AG04450 (cell line): ENCODE data around the gene ACSL1. TPM values are rescaled to one million over a fixed set of nuclear protein-coding genes. Genes with fewer than 3 reads are reported as not detected.

Experiments
- CTCF ChIA-PET: fragments of 300-600, 350-600 bp; formaldehyde crosslinking; extraction: SDS; loops from one replicate; lab custom pipeline; 2022; ENCODE audit warnings: antibody characterized with exemption, inconsistent platforms; lab: Charles Lee
- POLR2A ChIA-PET: fragments of 350-600 bp; formaldehyde crosslinking; extraction: SDS; loops from one replicate; lab custom pipeline; 2021; ENCODE audit warnings: antibody characterized with exemption, inconsistent platforms; lab: Yijun Ruan, JAX
- DNase-seq: peaks from one replicate; pipeline ENCODE4 v3.0.0-alpha.2; 2011; ENCODE audit warnings: low read depth, low spot score
- H3K27ac ChIP-seq: one replicate; pipeline ENCODE4 v1.5.1; 2012; ENCODE audit warnings: low read depth, low read length, control low read depth
- H3K27me3 ChIP-seq: one replicate; pipeline ENCODE4 v1.6.0; 2012; ENCODE audit warnings: low read length; ENCODE audit not compliant: control insufficient read depth, insufficient read depth
- H3K4me3 ChIP-seq: 2 replicates; pipeline ENCODE4 v1.5.1; 2011; ENCODE audit warnings: mild to moderate bottlenecking, low read depth, low read length, control low read depth
- H3K9me3 ChIP-seq: 2 replicates; pipeline ENCODE4 v1.5.1; 2012; ENCODE audit warnings: low read length; ENCODE audit not compliant: control insufficient read depth, insufficient read depth
- polyA plus RNA-seq: library from polyadenylated mRNA; depleted of rRNA; stranded (reverse); fragments of >200 nt; gene quantifications from 2 replicates; pipeline ENCODE4 v1.2.3, GENCODE V29; 2011
- TF ChIP-seq, protein P1 (sequence below): IDR thresholded peaks from 2 replicates; pipeline ENCODE4 v1.5.1; 2011; ENCODE audit warnings: low read depth, low read length, control low read depth, inconsistent platforms

Gene ACSL1
- polyA plus RNA-seq, 1 experiment: 23.9 TPM

GRCh38 chr4:184721254-184721653 lies 104.5 kb downstream of the ACSL1 start:
- CTCF ChIA-PET: interaction anchor here (0.8 to 1.3 kb wide), 2 partner anchors 24 to 457 kb away, joined by 3 to 5 read pairs; no protein-coding TSS in a partner anchor

DNA sequence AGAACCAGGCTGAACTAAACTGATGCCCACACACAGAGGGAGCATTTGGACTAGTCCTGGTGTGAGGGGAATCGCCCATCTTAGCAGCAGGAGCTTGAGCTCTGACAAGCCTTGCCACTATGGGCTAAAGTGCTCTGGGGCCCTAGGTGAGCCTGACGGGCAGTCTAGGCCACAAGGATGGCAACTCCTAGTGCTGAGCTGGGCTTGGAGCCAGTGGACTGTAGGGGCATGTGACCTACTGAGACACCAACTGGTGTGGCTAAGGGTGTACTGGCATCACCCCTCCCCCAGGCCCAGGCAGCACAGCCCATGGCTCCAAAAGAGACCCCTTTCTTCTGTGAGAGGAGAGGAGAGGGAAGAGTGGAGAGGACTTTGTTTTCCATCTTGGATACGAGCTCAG lies 106.4 kb downstream of the ACSL1 start:
- ChIA-PET CTCF (no interaction called here), POLR2A (no interaction called here)

More at GRCh38 chr4:184721254-184721653, 104.5 kb downstream of the ACSL1 start:
- TF ChIP-seq, protein P1, sequence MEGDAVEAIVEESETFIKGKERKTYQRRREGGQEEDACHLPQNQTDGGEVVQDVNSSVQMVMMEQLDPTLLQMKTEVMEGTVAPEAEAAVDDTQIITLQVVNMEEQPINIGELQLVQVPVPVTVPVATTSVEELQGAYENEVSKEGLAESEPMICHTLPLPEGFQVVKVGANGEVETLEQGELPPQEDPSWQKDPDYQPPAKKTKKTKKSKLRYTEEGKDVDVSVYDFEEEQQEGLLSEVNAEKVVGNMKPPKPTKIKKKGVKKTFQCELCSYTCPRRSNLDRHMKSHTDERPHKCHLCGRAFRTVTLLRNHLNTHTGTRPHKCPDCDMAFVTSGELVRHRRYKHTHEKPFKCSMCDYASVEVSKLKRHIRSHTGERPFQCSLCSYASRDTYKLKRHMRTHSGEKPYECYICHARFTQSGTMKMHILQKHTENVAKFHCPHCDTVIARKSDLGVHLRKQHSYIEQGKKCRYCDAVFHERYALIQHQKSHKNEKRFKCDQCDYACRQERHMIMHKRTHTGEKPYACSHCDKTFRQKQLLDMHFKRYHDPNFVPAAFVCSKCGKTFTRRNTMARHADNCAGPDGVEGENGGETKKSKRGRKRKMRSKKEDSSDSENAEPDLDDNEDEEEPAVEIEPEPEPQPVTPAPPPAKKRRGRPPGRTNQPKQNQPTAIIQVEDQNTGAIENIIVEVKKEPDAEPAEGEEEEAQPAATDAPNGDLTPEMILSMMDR: no peak
- H3K27ac ChIP-seq: no peak overlapping the region
- no peaks in the 10 kb centered on the region for H3K27me3 ChIP-seq
- POLR2A ChIA-PET: interaction anchor here (0.7 kb wide), 1 partner anchor 60 kb away, joined by 3 read pairs; no protein-coding TSS in a partner anchor
- no peaks in the 10 kb centered on the region for H3K9me3 ChIP-seq
- DNase-seq: no peak
- no peak overlapping the region for H3K4me3 ChIP-seq

GRCh38 chr4:184715526-184715925 lies 110.2 kb downstream of the ACSL1 start:
- ChIA-PET CTCF (interaction anchor here (0.7 kb wide), 1 partner anchor 380 kb away, joined by 3 read pairs; no protein-coding TSS in a partner anchor), POLR2A (interaction anchor here (0.6 kb wide), 1 partner anchor 16 kb away, joined by 3 read pairs; no protein-coding TSS in a partner anchor)
- no peak overlapping the region for H3K27ac ChIP-seq
- H3K9me3 ChIP-seq: no peaks in the 10 kb centered on the region
- TF ChIP-seq, protein P1: no peak
- H3K4me3 ChIP-seq: no peak overlapping the region
- no peak for DNase-seq
- no peaks in the 10 kb centered on the region for H3K27me3 ChIP-seq

More for the DNA sequence above, 106.4 kb downstream of the ACSL1 start:
- H3K27me3 ChIP-seq: no peaks in the 10 kb centered on the region
- H3K4me3 ChIP-seq: no peak overlapping the region
- TF ChIP-seq, protein P1: no peak
- DNase-seq: no peak
- H3K27ac ChIP-seq: no peak overlapping the region
- no peaks in the 10 kb centered on the region for H3K9me3 ChIP-seq

DNA sequence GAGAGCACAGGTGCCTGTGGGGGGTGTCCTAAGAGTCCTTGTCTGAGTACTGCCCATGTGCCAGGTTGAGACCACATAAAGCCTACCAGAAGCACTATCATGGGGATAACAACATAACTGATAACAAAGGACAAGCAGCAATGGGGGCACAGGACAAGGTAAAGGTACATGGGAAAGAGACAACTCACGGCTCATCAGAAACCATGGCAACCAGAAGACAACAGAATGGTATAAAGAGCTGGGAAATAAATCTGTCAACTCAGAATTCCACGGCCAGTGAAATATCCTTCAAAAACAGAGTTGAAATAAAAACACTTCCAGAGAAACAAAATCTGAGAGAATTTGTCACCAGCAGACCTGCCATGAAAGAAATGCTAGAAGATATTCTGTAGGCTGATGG lies 111.9 kb downstream of the ACSL1 start:
- no peak for DNase-seq
- POLR2A ChIA-PET: interaction anchor here (0.6 kb wide), 1 partner anchor 61 kb away, joined by 3 read pairs; no protein-coding TSS in a partner anchor
- no peak overlapping the region for H3K4me3 ChIP-seq
- TF ChIP-seq, protein P1: no peak
- no peak overlapping the region for H3K27ac ChIP-seq
- no peaks in the 10 kb centered on the region for H3K27me3 ChIP-seq
- H3K9me3 ChIP-seq: no peaks in the 10 kb centered on the region
- CTCF ChIA-PET: interaction anchor here (0.6 to 1.6 kb wide), 2 partner anchors 19 to 450 kb away, joined by 4 to 5 read pairs; no protein-coding TSS in a partner anchor

GRCh38 chr4:184712322-184712721 lies 113.4 kb downstream of the ACSL1 start:
- H3K27me3 ChIP-seq: no peaks in the 10 kb centered on the region
- H3K4me3 ChIP-seq: no peak overlapping the region
- ChIA-PET POLR2A (no interaction called here), CTCF (no interaction called here)
- DNase-seq: no peak
- H3K27ac ChIP-seq: no peak overlapping the region
- no peaks in the 10 kb centered on the region for H3K9me3 ChIP-seq
- TF ChIP-seq, protein P1: no peak
